AG20443 (cell line): ENCODE results near the gene PRR23E.

Source experiments
- DNase-seq: peaks from one replicate; pipeline ENCODE4 v3.0.0; 2012; ENCODE audit warnings: low spot score, mixed read lengths

The PRR23E gene

GRCh38 chr3:127165036-127165435 lies 27.9 kb upstream of the PRR23E start:
- no peak for DNase-seq

DNA sequence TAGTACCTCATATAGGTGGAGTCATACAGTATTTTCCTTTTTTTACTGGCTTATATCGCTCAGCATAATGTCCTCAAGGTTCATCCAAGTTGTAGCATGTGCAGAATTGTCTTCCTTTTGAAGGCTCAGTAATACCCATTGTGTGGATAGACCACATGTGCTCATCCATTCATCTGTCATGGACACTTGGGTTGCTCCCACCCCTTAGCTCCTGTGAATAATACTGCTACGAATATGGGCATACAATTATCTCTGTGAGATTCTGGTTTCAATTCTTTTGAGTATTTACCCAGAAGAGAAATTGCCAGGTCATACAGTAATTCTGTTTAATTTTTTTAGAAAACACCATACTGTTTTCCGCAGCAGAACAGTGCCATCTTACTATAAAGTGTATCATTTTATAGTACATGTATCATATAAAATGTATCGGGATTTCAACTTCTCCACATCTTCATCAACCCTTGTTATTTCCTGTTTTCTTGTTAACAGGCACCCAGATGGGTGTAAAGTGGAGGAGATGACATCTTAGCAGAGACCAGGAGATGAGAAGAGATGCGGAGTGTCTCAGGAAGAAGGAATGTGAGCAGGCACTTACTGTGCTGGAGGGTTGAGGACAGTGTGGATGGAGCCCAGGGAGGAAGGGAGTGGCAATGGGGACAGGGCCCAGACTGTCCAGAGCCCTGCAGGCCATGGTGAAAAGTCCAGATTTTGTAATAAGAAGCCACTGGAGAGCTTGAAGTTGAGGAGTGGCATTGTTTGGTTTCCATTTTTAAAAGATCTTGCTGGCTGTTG lies 27.0 kb upstream of the PRR23E start:
- no peak for DNase-seq

- no peak for DNase-seq
Measured at GRCh38 chr3:127166501-127167065, 26.3 kb upstream of the PRR23E start.

GRCh38 chr3:127167315-127168043 lies 25.5 kb upstream of the PRR23E start:
- DNase-seq: no peak

DNA sequence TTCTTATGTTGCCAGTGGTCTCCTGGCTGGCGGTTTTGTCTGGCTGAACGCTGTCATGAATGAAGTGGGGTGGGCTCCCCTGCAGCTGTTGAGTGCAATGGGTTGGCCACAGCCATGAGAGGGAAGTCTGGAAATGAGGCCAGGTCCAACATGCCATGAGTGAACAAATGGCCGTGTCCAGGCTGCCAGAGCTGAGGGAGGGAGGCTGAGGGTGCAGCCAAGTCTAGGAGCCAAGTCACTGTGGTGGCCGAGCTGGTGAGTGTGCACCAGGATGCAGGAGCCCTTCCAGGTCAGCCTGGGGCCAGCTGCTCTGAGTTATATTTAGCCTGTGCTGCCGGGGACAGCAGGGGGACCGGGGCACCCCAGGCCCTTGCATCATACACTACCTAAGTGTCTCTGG lies 24.7 kb upstream of the PRR23E start:
- DNase-seq: no peak

- peak; percentile 87 for DNase-seq
Measured at GRCh38 chr3:127170814-127171213, 22.1 kb upstream of the PRR23E start.

DNA sequence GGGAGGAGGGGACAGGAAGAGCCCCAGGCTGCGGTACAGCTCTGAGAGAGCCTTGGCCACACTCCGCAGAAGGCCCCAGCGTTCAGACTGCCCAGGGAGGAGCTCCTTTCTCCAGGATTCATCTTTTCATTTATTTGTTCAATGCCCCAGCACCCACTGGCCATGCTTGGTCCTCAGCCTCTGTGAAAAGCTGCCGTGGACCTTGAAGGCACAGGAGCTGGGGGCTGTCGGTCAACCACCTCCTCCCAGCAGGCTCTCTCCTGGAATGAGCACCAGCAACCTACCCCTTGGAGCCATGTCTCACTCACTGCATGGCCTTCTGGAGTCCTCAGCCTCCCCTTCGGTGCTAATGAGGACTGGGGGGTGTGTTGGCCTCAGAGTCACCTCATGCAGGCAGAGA lies 21.6 kb upstream of the PRR23E start:
- DNase-seq: no peak

GRCh38 chr3:127171721-127172120 lies 21.2 kb upstream of the PRR23E start:
- no peak for DNase-seq

DNA sequence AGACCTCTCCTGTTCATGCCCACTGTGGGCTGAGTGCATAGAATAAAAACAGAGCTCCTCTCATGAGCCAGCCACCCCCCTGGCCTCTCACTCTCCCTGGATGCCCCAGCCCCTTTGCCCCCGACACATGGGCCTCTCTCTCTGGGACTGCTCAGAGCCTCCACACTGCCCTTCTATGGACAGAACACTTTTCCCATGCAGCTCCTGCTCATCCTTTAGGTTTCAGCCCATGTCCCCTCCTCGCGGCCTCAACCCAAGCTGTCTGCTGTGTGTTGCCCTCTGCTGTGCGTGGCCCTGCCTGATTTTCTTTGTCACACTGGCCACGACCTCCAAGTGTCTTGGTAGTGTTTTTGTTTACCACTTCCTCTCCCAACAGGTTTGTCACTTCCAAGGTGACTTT lies 20.7 kb upstream of the PRR23E start:
- no peak for DNase-seq

DNA sequence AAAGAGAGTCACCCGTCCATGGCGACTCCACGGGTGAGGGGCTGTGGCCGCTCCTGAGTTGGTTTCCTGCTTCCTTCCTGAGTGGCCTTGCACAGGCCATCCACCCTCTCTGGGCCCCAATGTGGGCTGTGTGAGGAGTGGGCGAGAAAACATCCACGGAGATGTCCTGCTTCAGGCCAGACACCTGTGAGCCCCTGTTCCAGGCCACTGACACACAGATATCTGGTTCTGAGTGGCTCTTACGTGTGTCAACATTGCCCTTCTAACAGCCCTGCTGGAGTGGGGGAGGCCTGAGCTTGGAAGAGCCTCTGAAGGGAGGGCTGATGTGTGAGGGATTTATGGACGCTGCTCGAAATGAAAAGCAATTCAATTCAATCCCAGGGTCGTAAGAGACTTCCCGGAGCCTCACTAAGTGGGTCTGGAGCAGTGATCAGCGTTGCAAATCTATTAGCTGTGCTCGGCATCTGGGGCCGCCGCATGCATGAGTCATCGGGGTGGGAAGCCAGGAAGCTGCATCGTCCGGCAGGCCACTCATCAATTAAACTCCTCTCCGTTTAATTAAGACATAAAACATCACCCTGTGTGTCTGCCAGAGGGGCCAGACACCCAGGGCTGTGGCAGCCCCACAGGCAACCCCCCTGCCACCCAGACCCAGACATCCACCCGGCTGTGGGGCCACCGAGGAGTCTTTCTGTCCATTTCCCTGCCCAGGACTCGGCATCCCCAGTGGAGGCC lies 20.0 kb upstream of the PRR23E start:
- DNase-seq: peak; percentile 94

- no peak for DNase-seq
Measured at GRCh38 chr3:127173516-127174166, 19.3 kb upstream of the PRR23E start.

- DNase-seq: no peak
Measured at GRCh38 chr3:127174284-127174683, 18.6 kb upstream of the PRR23E start.

DNA sequence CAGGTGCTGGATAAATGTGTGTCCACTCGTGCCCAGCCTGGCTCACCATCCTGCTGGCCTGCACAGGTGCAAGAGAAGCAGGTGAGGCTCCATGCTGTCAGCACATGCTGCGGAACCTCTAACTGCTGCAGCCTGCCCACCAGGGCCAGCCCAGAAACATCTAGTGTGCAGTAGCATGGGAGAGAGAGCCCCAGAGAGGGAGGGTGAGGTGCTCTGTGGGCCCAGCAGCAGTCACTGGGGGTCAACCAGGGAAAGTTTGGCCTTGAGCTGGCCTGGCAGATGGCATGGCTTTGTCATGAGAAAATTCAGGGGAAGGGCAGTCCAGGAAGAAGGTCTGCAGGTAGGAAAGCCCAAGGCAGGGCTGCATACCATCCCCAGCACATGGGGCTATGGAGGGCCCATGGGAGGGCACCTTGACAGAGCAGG lies 18.2 kb upstream of the PRR23E start:
- DNase-seq: no peak

DNA sequence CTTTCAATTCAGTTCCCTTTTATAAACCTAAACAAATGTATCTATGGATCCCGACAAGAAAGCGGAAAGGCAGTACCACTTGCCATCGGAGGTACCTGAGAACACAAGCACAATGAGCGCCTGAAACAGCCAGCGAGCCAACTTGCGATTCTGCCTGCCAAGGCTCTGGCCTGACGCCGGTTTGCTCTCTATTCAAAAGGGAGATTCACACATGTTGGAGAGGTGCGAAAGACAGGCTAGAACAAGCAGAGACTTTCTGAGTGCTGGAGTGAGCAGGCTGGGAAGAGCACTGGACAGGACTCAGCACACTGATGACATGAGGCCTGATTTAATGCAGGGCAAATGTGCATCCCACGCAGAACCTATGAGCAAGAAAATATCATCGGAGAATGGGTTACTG lies 17.7 kb upstream of the PRR23E start:
- no peak for DNase-seq

DNA sequence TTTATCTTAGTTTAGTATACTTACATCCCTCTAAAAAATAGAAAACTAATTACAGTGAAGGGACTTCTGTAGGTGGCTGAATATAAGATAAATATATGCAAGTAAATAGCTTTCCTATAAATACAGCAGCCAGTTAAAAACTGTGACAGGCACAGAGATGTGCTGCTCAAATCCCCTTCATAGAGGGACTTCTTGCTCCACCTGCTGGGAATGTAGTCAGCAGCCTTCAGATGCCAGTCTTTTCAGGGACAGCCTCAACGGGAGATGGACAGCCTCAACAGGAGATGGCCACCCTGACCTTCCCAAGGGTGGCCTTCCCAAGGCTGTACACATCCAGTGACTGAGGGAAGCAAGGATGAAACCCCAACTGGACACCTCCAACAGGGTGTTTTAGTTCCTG lies 15.7 kb upstream of the PRR23E start:
- no peak for DNase-seq

DNA sequence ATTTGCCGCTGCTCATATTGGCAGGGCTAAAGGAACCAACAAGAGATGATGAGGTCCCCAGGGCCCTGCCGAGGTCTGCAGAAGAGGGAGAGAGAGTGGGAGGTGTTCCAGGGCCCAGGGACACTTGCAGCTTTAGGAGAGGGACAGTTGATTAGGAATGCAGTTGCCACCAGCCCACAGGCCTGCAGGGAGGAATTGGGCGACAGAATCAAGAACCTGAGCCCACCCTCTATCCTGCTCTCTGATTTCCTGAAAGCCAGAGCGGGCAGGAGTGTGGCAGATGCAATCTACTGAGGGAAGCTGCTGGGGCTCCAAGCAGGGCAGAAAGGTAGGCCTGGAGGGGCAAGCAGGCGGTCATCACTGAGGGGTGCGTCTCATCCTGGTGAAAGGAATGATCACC lies 12.1 kb upstream of the PRR23E start:
- no peak for DNase-seq

GRCh38 chr3:127182431-127182830 lies 10.5 kb upstream of the PRR23E start:
- DNase-seq: no peak

DNA sequence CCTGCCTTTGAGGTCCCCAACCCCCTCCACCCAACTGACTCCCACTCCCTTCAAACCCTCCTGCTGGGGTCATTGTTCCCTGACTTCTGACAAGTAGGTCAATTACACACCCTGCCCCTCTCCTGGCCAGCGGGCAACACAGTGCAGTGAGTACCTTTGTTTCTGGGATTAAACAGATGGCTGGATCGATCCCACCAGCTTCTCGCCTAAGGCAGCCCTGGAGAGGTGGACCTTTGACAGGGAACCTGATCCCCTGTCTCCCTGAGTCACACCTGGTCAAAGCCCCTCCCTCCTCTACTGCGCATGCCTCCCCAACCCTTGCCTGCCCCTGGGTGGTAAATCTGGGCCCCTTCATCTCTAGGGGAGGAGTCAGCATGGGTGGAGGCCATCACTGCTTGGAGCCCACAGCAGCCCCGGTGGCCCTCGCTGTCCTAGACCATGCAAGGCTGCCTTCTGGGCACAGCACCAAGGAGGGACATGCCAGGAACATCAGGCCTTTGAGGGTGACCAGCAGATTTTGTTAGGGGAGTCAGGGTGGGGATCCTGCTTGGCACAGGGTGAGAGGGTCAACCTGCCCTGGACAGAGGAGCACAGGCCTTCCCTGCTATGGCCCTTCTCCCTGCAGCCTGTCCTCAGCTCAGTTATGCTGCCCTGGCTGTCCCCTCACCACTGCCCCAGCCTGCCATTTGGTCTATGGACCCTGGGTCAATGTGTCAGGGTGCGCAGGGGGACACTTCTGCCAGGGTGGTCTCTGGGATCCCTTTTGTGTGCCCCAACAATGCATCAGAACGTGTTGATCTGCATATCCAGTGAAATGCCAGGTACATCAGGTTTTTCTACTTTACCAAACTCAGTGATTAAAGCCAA lies 9.8 kb upstream of the PRR23E start:
- no peak for DNase-seq

DNA sequence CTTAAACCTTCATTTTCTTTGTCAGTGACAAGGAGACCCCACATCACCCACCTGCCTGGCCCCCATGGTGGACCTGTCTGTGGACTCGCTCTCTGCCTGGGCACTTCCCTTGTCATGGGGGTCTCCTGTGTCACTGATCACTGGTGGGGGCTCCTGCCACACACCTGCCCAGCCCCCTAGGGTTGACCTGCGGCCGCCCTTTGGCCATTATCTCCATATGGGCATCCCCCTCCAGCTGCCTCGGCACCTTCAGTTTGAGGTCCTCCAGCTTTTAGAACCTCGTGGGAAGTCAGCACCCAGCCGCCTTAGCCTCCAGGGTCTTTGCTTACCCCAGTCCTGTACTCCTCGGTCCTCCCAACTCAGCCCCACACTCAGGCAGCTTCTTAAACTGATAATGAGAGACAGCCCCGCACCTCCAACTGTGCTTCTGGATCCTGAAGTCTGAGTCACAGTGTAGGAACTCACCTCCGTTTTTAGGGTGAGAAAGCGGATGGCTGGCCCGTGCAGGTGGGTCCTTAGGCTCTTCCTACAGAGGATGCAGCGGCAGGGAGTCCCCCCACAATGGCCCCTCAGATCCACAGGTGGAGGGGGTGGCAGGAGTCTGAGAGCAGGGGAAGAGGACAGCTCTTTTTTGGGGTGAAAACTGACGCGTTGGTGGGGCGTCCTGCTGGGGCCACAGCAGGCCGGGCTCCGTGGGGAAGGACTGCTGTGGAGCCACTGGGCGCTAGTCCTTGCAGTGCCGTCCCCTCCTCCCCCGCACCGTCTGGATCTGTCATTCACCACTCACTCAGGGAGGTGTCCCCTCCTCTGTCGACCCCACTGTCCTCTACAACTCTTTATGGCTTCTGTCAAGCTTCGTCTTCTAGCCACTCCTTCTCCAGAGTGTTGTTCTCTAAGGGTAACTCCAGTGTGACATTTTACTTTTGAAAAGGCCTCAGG lies 8.7 kb upstream of the PRR23E start:
- DNase-seq: no peak

- DNase-seq: no peak
Measured at GRCh38 chr3:127184870-127185216, 8.1 kb upstream of the PRR23E start.
